ENCODE results near the gene TRAF3IP1. TPM values are rescaled to one million over a fixed set of nuclear protein-coding genes. Genes with fewer than 3 reads are reported as not detected.

Gene TRAF3IP1
- total RNA-seq, 2 donors from 2014 or later, result 7.9 to 10.6 TPM

DNA sequence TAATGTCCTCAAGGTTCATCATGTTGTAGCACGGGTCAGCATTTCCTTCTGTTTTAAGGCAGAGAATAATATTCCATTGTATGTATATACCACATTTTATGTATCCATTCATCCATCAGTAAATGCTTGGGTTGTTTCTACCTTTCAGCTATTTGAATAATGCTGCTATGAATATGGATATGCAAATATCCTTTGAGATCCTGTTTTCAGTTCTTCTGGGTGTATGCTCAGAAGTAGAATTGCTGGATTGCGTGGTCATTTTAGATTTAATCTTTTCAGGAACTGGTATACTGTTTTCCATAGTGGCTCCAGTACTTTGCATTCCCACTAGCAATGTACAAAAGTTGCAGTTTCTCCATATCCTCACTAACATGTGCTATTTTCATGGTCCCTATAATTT, 93.0 kb downstream of the TRAF3IP1 start:
- Mint-ChIP-seq H3K27me3 (no peaks in the 10 kb centered on the region), H3K27ac (no peak overlapping the region), H3K4me3 (no peak overlapping the region), H3K9me3 (no peaks in the 10 kb centered on the region), H3K4me1 (ENCODE audit: low read depth in 2 of 2) (peaks cover 0 to 2% of the 10 kb centered on the region in 2 donors), H3K36me3 (no peaks in the 10 kb centered on the region)
- ATAC-seq, result no peak
- no peak for DNase-seq (ENCODE audit: low spot score)

DNA sequence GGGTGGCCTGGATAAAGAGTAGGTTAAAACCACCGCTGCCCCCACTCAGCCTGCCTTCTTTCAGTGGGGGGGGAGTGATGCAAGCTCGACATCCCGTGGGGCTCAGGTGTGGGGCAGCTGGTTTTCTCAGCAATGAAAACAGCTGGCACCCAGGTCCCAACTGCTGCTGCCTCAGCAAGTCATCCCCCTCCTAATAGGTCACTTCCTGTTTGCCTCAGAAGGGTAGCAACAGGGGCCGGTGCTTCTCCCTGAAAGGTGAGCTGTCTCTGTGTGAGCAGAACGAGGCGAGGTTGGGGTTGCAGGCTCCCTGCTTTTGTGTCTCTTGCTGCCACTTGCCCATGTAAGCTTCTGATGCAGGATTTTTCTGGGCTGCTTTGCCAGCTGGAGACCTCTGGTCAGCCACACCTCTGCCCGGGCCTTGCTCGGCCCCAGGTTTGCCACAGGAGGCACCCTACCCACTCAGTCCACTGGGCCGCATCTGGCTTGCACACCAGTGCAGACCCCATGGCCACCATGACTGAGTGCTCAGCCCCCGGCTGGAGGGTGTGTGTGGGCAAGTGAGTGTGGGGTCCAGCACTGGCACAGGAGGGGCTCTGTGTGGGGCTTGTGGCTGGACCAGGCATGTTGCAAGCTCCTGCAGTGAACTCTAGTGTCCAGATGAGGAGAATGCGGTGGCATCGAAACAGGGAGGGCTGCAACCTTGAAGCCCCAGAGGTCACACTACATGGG, 94.9 kb downstream of the TRAF3IP1 start:
- DNase-seq (ENCODE audit: low spot score), result no peak

DNA sequence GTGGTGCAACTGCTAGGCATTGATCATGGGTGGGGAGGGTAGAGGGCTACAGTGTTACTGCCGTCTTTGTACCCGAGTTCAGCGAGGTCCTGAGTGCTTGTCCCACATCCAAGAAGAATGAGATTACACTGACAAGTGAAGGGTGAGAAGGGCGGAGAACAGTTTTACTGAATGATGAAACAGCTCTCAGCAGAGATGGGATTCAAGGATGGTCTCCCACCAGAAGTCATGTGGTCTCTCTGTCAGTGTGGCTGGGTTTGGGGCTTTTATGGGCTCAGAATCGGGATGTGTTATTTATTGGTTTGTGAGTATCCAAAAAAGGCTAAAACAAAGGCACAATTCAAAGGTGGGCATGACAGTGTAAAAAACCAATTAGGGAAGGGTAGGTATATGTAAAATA, 95.6 kb downstream of the TRAF3IP1 start:
- H3K27ac Mint-ChIP-seq, result no peak overlapping the region
- no peaks in the 10 kb centered on the region for H3K9me3 Mint-ChIP-seq
- H3K4me1 Mint-ChIP-seq (ENCODE audit: low read depth in 2 of 2), result no peaks in the 10 kb centered on the region
- H3K27me3 Mint-ChIP-seq, result no peaks in the 10 kb centered on the region
- no peak for DNase-seq (ENCODE audit: low spot score)
- no peak overlapping the region for H3K4me3 Mint-ChIP-seq
- no peaks in the 10 kb centered on the region for H3K36me3 Mint-ChIP-seq
- ATAC-seq, result no peak

More for the DNA sequence above, 94.9 kb downstream of the TRAF3IP1 start:
- Mint-ChIP-seq H3K4me3 (no peak overlapping the region), H3K27ac (no peak overlapping the region), H3K4me1 (ENCODE audit: low read depth in 2 of 2) (peaks cover 0 to 2% of the 10 kb centered on the region in 2 donors), H3K36me3 (no peaks in the 10 kb centered on the region), H3K9me3 (no peaks in the 10 kb centered on the region), H3K27me3 (no peaks in the 10 kb centered on the region)
- peak in 1 of 2 donors; percentile 61 for ATAC-seq

DNA sequence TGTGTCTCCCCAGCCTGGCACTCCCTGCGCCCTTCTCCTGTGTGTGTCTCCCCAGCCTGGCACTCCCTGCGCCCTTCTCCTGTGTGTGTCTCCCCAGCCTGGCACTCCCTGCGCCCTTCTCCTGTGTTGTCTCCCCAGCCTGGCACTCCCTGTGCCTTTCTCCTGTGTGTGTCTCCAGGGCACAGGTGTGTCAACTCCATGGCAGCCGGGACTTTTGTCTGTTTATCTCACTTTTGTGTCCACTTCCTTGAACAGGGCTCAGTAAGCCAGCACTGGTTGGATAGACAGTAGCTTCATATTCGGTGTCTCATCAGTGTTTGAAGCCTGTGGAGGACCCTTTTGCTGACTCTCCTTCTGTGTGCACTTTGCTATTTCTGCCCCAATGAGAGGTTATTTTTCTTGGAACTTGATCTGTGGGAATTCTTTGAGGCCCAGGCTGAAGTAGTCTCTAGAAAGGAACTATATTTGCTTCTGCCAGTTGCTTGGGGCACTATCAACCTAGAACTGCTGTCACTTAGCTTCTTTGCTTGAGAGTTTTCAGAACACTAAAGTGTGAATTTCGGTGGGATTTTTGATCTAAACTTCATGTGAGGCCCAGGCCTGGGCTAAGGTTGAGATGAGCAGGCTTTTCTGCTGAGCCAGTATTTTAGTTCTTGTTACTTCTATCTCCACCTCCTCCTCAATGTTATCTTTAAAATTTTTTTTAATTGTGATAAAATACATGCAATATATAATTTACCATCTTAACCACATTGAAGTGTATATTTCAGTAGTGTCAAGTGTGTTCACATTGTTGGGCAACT, 98.1 kb downstream of the TRAF3IP1 start:
- Mint-ChIP-seq H3K9me3 (no peaks in the 10 kb centered on the region), H3K4me1 (ENCODE audit: low read depth in 2 of 2) (no peaks in the 10 kb centered on the region), H3K27me3 (no peaks in the 10 kb centered on the region), H3K36me3 (no peaks in the 10 kb centered on the region), H3K4me3 (no peak overlapping the region), H3K27ac (peak overlapping the region in 1 of 2 donors; percentile 10)
- DNase-seq (ENCODE audit: low spot score) (no peak), ATAC-seq (no peak)

DNA sequence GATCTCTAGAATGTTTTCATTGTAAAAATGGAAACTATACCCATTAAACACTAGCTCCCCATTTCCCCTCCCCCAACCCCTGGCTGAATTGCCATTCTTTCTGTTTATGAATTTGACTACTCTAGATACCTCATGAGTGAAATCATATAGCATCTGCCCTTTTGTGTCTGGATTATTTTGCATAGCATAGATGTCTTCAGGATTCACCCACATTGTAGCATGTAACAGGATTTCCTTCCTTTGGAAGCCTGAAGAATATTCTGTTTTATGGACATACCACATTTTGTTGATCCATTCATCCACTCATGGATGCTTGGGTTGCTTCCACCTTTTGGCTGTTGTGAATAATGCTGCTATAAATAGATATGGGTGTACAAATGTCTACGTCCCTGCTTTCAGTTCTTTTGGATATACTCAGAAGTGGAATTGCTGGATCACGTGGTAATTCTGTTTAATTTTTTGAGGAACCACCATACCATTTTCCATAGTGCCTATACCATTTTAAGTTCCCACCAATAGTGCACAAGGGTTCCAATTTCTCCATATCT, 98.8 kb downstream of the TRAF3IP1 start:
- no peaks in the 10 kb centered on the region for H3K4me1 Mint-ChIP-seq (ENCODE audit: low read depth in 2 of 2)
- no peaks in the 10 kb centered on the region for H3K27me3 Mint-ChIP-seq
- H3K27ac Mint-ChIP-seq, result no peak overlapping the region
- H3K36me3 Mint-ChIP-seq, result no peaks in the 10 kb centered on the region
- H3K4me3 Mint-ChIP-seq, result no peak overlapping the region
- no peak for ATAC-seq
- DNase-seq (ENCODE audit: low spot score), result no peak
- H3K9me3 Mint-ChIP-seq, result no peaks in the 10 kb centered on the region

DNA sequence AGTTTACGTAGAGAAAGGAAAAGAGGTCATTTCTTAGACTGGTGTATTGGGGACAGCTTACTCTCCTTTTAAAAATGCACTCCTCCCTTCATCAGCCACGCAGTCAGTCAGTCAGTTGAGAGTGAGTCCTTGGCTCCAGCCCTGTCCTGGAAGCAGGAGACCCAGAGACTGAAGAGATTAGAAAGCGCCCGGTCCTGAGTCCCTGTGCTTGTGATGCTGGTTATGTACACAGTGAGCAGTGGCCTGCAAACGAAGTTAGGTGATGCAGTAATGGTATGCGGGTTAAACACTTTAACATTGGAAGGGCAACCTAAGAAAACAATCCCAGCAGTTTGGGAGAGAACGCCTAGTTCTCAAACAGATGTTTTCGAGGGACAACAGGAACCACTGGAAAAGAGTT, 100.1 kb downstream of the TRAF3IP1 start:
- no peak overlapping the region for H3K27ac Mint-ChIP-seq
- DNase-seq (ENCODE audit: low spot score) (no peak), ATAC-seq (no peak)
- H3K27me3 Mint-ChIP-seq, result no peaks in the 10 kb centered on the region
- H3K4me1 Mint-ChIP-seq (ENCODE audit: low read depth in 2 of 2), result peaks cover 2% of the 10 kb centered on the region in 2 donors
- H3K36me3 Mint-ChIP-seq, result no peaks in the 10 kb centered on the region
- H3K4me3 Mint-ChIP-seq, result no peak overlapping the region
- H3K9me3 Mint-ChIP-seq, result no peaks in the 10 kb centered on the region

DNA sequence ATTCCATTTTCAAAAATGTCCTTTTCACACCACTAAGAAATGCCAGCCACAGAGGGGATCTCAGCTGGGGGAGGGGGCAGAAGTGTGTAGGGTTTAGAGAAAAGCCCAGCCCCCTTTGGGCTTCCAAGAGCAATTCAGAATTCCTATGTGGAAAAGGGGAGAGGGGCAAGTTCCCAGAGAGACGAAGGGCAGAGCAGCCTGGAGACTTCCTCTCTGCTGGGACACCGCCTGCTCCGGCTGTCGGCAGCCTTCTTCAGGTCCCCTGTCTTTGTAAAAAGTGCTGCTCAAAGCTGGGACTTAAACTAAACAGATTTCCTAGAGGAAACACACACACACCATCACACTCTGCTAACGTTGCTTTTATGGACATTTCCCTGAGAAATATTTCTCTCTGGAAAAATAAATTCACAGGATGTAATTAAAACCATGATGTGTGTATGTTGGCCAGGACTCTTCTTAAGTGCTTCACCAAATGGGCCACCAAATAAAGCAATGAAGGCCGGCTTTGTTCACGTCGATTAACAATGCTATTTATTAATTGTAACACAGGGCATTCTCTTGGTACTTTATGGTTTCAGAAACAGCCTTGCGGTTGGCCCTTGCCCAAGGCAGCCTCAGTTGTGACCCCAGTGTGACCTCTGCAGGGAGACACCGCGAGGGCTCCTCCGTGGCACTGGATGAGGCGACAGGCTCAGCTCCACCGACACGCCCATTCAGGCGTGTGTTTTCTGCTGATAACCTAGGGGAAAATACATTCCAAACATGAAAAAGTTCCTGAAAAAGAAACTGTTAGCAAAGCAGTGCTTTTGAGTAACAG, 100.8 kb downstream of the TRAF3IP1 start:
- Mint-ChIP-seq H3K4me3 (no peak overlapping the region), H3K9me3 (no peaks in the 10 kb centered on the region), H3K4me1 (ENCODE audit: low read depth in 2 of 2) (peaks cover 6% of the 10 kb centered on the region in 2 donors), H3K36me3 (no peaks in the 10 kb centered on the region), H3K27me3 (no peaks in the 10 kb centered on the region), H3K27ac (no peak overlapping the region)
- ATAC-seq (no peak), DNase-seq (ENCODE audit: low spot score) (no peak)

DNA sequence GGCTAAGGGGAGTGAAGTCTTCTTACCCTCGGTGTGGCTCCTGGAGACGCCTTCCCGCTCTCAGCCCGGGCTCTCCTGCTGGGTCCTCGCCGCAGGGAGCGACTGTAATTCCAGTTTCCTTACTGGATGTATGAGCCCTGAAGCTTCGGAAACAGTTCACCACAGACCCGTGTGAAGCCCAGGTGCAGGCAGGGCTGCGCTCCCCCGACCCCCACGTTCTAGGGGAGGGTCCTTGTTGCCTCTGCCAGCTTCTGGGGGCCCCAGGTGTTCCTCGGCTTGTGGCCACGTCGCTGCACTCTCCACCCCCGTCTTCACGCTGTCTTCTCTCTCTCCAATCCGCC, 101.3 kb downstream of the TRAF3IP1 start:
- Mint-ChIP-seq H3K4me3 (no peak overlapping the region), H3K27ac (no peak overlapping the region), H3K36me3 (no peaks in the 10 kb centered on the region), H3K27me3 (no peaks in the 10 kb centered on the region), H3K9me3 (no peaks in the 10 kb centered on the region), H3K4me1 (ENCODE audit: low read depth in 2 of 2) (peaks cover 9% of the 10 kb centered on the region in 2 donors)
- ATAC-seq (no peak), DNase-seq (ENCODE audit: low spot score) (no peak)

DNA sequence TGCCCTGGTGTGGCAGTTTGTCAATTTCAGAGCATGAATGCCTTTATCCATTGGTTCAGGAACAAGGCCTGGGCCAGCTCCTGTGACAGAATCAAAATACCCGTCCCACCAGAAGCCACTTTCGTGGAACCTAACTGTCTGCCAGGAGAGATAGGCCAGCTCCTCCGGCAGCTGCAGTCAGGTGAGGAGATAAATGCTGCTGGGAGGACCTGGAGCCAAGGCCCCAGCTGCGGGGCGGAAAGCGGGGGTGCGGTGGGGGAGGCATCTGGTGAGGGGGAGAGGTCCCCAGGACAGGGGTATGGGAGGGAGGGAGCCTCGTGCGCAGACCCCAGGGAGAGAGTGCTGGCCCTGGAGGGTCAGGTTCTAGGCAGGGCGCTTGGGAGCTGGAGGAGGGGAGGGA, 102.0 kb downstream of the TRAF3IP1 start:
- no peaks in the 10 kb centered on the region for H3K27me3 Mint-ChIP-seq
- ATAC-seq, result no peak
- DNase-seq (ENCODE audit: low spot score), result no peak
- no peak overlapping the region for H3K27ac Mint-ChIP-seq
- H3K9me3 Mint-ChIP-seq, result no peaks in the 10 kb centered on the region
- no peaks in the 10 kb centered on the region for H3K36me3 Mint-ChIP-seq
- H3K4me1 Mint-ChIP-seq (ENCODE audit: low read depth in 2 of 2), result peaks cover 9 to 10% of the 10 kb centered on the region in 2 donors
- H3K4me3 Mint-ChIP-seq, result no peak overlapping the region

DNA sequence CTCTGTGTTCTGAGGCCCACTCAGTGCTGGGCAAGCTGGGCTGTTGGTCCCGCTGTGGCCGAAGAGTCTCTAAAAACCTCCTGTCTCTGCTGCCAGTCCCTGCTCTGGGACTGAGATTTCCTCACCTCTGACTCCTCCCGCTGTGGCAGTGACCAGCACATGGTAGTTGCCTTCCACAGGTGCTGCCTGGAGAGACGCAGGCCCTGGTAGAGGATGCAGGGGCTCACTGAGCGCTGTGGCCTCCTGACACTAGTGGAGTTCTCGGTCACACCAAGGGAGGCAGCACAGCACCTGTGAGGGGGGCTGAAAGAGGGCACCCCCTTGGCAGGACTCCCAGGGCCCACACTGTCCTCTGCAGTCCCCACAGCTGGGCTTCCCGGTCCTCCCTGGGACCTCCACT, 102.6 kb downstream of the TRAF3IP1 start:
- peaks cover 15 to 16% of the 10 kb centered on the region in 2 donors for H3K4me1 Mint-ChIP-seq (ENCODE audit: low read depth in 2 of 2)
- no peak overlapping the region for H3K27ac Mint-ChIP-seq
- no peaks in the 10 kb centered on the region for H3K36me3 Mint-ChIP-seq
- H3K4me3 Mint-ChIP-seq, result no peak overlapping the region
- H3K9me3 Mint-ChIP-seq, result no peaks in the 10 kb centered on the region
- ATAC-seq (no peak), DNase-seq (ENCODE audit: low spot score) (no peak)
- H3K27me3 Mint-ChIP-seq, result no peaks in the 10 kb centered on the region

DNA sequence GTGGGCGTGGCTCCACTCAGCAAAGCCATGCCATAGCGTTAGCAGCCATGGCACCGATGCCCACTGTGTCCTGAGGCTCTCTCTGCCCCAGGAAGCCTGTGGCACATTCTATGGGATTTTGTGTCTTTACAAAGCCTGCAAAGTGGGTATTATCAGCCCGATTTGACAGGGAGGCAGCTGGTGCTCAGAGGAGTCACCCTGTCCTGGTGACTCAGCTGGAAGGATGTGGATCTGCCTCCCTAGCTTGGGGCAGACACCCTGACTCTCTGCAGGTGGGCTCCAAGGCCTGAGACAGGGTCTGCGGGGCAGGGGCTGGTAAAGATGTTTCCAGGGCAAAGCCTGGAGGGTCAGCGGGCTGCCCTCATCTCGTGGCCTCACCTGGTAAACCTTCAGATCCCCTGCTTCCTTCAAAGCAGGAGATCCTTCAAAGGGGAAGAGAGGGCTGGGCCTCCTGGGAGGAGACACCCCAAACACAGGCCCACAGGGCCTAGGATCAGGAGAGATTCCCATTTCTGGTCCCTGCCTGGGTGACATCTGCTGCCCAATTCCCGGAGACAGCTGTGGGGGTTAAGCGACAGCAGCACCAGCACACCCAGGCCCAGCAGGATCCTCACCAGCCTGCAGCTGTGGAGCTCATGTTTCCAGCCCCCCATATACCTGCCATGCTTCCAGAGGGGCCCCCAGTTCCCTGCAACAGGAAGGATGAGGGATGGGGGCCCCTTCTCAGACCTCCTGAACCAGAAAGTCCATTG, 103.4 kb downstream of the TRAF3IP1 start:
- H3K27me3 Mint-ChIP-seq, result no peaks in the 10 kb centered on the region
- H3K27ac Mint-ChIP-seq, result no peak overlapping the region
- ATAC-seq (no peak), DNase-seq (ENCODE audit: low spot score) (no peak)
- peaks cover 21% of the 10 kb centered on the region in 2 donors for H3K4me1 Mint-ChIP-seq (ENCODE audit: low read depth in 2 of 2)
- no peaks in the 10 kb centered on the region for H3K9me3 Mint-ChIP-seq
- H3K36me3 Mint-ChIP-seq, result no peaks in the 10 kb centered on the region
- no peak overlapping the region for H3K4me3 Mint-ChIP-seq

DNA sequence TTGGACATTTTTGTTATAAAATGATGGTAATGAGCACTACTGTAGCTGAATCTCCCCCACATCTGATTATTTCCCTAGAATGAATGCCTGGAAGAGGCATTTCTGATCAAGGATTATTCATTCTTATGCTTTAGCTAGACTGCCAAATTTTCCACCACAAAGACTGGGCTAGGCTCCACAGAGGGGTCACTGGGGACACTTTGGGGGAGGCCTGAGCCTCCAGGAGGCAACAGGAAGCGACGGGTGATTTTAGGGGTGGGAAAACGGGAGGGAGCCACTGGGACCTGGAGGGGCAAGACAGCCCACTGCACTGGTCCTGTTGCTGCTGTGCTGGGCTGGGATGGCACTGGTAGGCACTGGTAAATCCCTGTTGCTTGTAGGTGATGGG, 104.0 kb downstream of the TRAF3IP1 start:
- Mint-ChIP-seq H3K9me3 (no peaks in the 10 kb centered on the region), H3K4me1 (ENCODE audit: low read depth in 2 of 2) (peaks cover 22 to 24% of the 10 kb centered on the region in 2 donors), H3K4me3 (no peak overlapping the region), H3K27me3 (no peaks in the 10 kb centered on the region), H3K36me3 (no peaks in the 10 kb centered on the region), H3K27ac (peak overlapping the region in 1 of 2 donors; percentile 51)
- ATAC-seq (no peak), DNase-seq (ENCODE audit: low spot score) (no peak)

DNA sequence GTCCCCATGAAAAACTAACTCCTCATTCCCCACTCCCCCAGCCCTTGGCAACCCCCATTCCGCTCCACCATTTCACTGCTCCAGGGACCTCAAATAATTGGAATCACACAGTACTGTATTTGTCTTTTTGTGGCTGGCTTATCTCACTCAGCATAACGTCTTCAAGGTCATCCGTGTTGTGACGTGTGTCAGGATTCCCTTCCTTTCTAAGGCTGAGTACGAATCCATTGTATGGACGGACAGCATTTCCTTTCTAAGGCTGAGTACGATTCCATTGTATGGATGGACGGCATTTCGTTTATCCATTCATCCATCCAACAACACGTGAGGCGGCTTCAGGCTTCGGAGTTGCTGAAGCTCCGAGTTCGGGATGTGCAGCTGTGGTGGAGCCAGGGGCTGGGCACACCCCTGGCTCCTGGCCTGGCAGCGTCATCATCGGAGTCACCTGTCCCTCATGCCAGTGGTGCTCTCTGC, 105.2 kb downstream of the TRAF3IP1 start:
- H3K4me3 Mint-ChIP-seq, result peak overlapping the region; percentile 16
- DNase-seq (ENCODE audit: low spot score) (no peak), ATAC-seq (no peak)
- peaks cover 6% of the 10 kb centered on the region for H3K36me3 Mint-ChIP-seq
- H3K27me3 Mint-ChIP-seq, result no peaks in the 10 kb centered on the region
- peak overlapping the region; percentile 51 to 89 for H3K27ac Mint-ChIP-seq
- peaks cover 29 to 33% of the 10 kb centered on the region in 2 donors for H3K4me1 Mint-ChIP-seq (ENCODE audit: low read depth in 2 of 2)
- no peaks in the 10 kb centered on the region for H3K9me3 Mint-ChIP-seq

Measured in natural killer cell treated with Interleukin-12 subunit alpha and Interleukin-12 subunit beta and Interleukin-15 and Interleukin-18, amount 100 ng/mL, for 72 hours (primary cell).